ENCODE results near the gene ISLR2. TPM values are rescaled to one million over a fixed set of nuclear protein-coding genes. Genes with fewer than 3 reads are reported as not detected.
"Not testable (repeated sequence)": the region's sequence is repeated elsewhere in the genome, so short reads cannot be mapped to it uniquely, and the experiment has no call there.

Gene ISLR2, protein sequence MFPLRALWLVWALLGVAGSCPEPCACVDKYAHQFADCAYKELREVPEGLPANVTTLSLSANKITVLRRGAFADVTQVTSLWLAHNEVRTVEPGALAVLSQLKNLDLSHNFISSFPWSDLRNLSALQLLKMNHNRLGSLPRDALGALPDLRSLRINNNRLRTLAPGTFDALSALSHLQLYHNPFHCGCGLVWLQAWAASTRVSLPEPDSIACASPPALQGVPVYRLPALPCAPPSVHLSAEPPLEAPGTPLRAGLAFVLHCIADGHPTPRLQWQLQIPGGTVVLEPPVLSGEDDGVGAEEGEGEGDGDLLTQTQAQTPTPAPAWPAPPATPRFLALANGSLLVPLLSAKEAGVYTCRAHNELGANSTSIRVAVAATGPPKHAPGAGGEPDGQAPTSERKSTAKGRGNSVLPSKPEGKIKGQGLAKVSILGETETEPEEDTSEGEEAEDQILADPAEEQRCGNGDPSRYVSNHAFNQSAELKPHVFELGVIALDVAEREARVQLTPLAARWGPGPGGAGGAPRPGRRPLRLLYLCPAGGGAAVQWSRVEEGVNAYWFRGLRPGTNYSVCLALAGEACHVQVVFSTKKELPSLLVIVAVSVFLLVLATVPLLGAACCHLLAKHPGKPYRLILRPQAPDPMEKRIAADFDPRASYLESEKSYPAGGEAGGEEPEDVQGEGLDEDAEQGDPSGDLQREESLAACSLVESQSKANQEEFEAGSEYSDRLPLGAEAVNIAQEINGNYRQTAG
- total RNA-seq (2014; rRNA removed; shearing (Covaris generic)) (not detected in 2 replicates), polyA plus RNA-seq (2016; fragmentation: Nextera tagmentation; extraction: Ambion mirVana) (0.20 TPM in 1 of 2 replicates, not detected in the other)

DNA sequence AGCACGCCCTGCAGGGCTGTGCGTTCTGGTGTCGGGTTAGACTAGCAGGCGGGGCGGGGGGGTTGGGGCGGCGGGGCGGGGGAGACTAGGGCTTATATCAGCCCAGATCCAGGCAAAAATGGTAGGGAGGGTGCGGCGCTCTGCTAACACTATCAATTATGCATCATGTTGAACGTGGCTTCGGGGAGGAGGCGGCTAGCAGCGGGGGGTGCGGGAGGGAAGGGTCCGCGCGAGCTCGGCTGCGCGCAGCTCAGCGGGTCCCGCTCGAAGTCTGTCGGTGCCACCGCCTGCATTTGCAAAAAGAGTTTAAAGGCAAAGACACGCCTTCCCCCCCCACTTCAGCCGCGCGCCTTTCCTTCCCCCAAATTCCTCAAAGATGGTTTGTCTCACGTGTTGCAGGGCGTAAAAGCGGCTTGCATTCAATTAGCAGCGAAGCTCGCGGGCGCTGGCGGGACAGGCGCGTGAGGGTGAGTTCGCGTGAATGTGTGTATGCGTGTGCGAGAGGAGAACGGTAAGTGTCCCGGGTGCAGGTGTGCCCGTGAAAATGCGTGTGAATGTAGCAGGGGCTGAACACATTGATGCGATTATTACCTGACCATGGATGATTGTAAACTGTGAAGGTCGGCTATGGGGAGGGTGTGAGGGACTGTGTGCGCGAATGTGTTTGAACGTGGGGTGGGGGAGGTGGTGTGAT is at the start of gene ISLR2:
ISLR2 (plus strand) TSS at position 432 of the 694 bp plus-strand sequence. CDS start 2,169 bp downstream, outside the sequence.
- no peaks in the 10 kb centered on the region for H3F3A ChIP-seq (ENCODE audit: insufficient read depth)
- H2AFZ ChIP-seq = peak within 1 kb of the TSS; percentile 42; the same call in 1 of the 2 replicates
- peak within 1 kb of the TSS; percentile 38; the same call in 1 of the 2 replicates for H3K4me3 ChIP-seq
- H3K4me1 ChIP-seq (ENCODE audit: insufficient read depth) = peaks cover 11% of the 10 kb centered on the region; the same call in 1 of the 2 replicates
- peak within 1 kb of the TSS; percentile 40 for H3K4me2 ChIP-seq (ENCODE audit: unreplicated experiment)
- H3K27me3 ChIP-seq (replicated peaks; ENCODE audit: insufficient read depth) = peaks cover 69% of the 10 kb centered on the region
- peak; percentile 52 for DNase-seq
- H3K9me2 ChIP-seq (ENCODE audit: insufficient read depth) = no peaks in the 10 kb centered on the region
- no peaks in the 10 kb centered on the region for H3K36me3 ChIP-seq (ENCODE audit: low read depth)
- no peaks in the 10 kb centered on the region for H4K20me1 ChIP-seq (ENCODE audit: insufficient read depth)
- H3K9ac ChIP-seq = no peak within 1 kb of the TSS
- H3K79me2 ChIP-seq (ENCODE audit: insufficient read depth) = no peaks in the 10 kb centered on the region
- in situ Hi-C loops (cut with MboI) = loop anchor here (5.0 kb wide), 1 partner anchor 177 kb away; no protein-coding TSS in a partner anchor
- WGBS, 2 experiments (ENCODE audit: low coverage in 1 of 2, low lambda C conversion rate in 2 of 2, missing lambda C conversion rate in 2 of 2) = 2 to 4% methylated on average over 28 to 53 of the region's 53 CpGs
- H3K9me3 ChIP-seq (ENCODE audit: low read depth) = no peaks in the 10 kb centered on the region
- no peak within 1 kb of the TSS for H3K27ac ChIP-seq
- 0 out of 2 replicates have a peak, but pooled peaks have one; percentile 60 for TF ChIP-seq EZH2phosphoT487 (IDR thresholded peaks at IDR 0.05; ENCODE audit: insufficient read depth, low read depth)
- TF ChIP-seq EZH2 (IDR thresholded peaks at IDR 0.05; ENCODE audit: insufficient read depth, poor library complexity, severe bottlenecking) = peak; percentile 78

DNA sequence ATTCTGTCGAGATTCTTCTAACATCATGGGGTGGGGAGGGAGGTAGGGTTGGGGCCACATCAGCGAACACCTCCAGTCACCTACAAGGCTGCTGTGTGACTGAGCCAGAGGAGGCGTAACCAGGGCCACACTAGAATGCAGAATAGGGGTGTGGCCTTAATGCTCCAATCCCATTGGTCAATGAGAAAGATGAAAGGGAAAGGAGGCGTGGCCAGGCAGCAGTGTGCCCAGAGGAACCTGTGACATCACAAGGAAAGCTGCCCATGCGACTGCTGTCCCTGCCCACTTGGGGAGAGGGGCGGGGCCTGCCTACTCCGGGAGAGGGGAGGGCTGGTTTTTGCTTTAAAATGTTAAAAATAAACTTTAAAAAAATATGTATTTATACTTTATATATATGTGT is 47.9 kb upstream of the ISLR2 start, which contains the start of gene GOLGA6A:
GOLGA6A (minus strand) TSS at position 101 of the 400 bp plus-strand sequence; CDS start at position 60, 41 bp downstream.
- no CpG with 5 or more reads among the region's 7 CpGs for WGBS, 2 experiments (ENCODE audit: low coverage in 1 of 2, low lambda C conversion rate in 2 of 2, missing lambda C conversion rate in 2 of 2)
- H3K9me3 ChIP-seq (ENCODE audit: low read depth); H3K79me2 ChIP-seq (ENCODE audit: insufficient read depth); H3K9me2 ChIP-seq (ENCODE audit: insufficient read depth); H4K20me1 ChIP-seq (ENCODE audit: insufficient read depth); H3K4me1 ChIP-seq (ENCODE audit: insufficient read depth); H3K36me3 ChIP-seq (ENCODE audit: low read depth); H3F3A ChIP-seq (ENCODE audit: insufficient read depth); H3K9ac ChIP-seq; H3K4me2 ChIP-seq (ENCODE audit: unreplicated experiment); in situ Hi-C loops (cut with MboI); H2AFZ ChIP-seq; H3K27me3 ChIP-seq (replicated peaks; ENCODE audit: insufficient read depth); H3K4me3 ChIP-seq; DNase-seq; H3K27ac ChIP-seq: not testable (repeated sequence)

DNA sequence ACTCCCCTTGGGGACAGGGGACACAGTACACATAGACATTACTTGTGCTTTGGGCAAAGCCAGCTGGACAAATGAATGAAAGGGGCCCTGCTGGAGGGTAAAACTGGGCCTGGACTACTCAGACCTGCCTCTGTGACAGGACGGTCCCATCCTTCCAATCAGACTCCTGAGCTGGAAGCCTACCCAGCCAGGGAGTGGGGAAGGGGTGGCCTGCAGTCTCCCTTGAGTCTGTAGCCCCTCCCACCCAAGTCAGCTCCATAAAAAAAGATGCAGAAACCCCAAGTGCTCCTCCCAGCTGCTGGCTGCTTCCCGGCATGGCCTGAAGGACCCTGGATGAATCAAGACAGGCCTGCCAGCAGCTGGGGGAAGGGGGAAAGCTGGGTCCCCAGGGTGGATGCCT is 35.8 kb upstream of the ISLR2 start:
- H3K9me2 ChIP-seq (ENCODE audit: insufficient read depth); H3F3A ChIP-seq (ENCODE audit: insufficient read depth); H3K4me1 ChIP-seq (ENCODE audit: insufficient read depth); H3K27me3 ChIP-seq (replicated peaks; ENCODE audit: insufficient read depth); H3K9ac ChIP-seq; DNase-seq; H3K27ac ChIP-seq; in situ Hi-C loops (cut with MboI); H2AFZ ChIP-seq; H3K9me3 ChIP-seq (ENCODE audit: low read depth); H3K4me2 ChIP-seq (ENCODE audit: unreplicated experiment); H4K20me1 ChIP-seq (ENCODE audit: insufficient read depth); H3K79me2 ChIP-seq (ENCODE audit: insufficient read depth); H3K36me3 ChIP-seq (ENCODE audit: low read depth); H3K4me3 ChIP-seq: not testable (repeated sequence)
- WGBS, 2 experiments (ENCODE audit: low coverage in 1 of 2, low lambda C conversion rate in 2 of 2, missing lambda C conversion rate in 2 of 2) = no CpG with 5 or more reads among the region's 2 CpGs

DNA sequence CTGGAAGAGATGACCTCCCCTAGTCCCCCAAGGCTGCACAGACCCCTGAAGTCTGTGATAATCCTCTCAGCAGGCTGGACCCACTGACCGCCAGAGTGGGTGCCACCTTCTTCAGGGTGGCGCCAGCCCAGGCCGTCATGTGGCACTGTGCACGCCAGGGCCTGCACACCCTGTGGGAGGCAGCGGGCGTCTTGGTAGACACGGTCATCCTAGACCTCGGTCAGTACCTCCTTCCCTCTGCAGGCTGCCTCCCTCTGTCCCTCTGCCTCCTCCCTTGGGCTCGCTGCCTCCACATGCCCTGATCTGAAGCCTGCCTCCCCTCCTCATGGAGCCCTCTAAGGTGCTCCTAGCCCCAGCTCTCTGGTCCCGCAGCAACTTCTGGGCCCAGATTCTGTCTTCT is 34.8 kb upstream of the ISLR2 start:
- H3F3A ChIP-seq (ENCODE audit: insufficient read depth); H3K9ac ChIP-seq; H3K4me2 ChIP-seq (ENCODE audit: unreplicated experiment); H3K9me2 ChIP-seq (ENCODE audit: insufficient read depth); H3K4me1 ChIP-seq (ENCODE audit: insufficient read depth); in situ Hi-C loops (cut with MboI); H3K9me3 ChIP-seq (ENCODE audit: low read depth); H4K20me1 ChIP-seq (ENCODE audit: insufficient read depth); H3K79me2 ChIP-seq (ENCODE audit: insufficient read depth); DNase-seq; H3K27ac ChIP-seq; H3K36me3 ChIP-seq (ENCODE audit: low read depth); H3K27me3 ChIP-seq (replicated peaks; ENCODE audit: insufficient read depth); H3K4me3 ChIP-seq; H2AFZ ChIP-seq: not testable (repeated sequence)
- 44 to 45% methylated on average over 5 to 7 of the region's 10 CpGs for WGBS, 2 experiments (ENCODE audit: low coverage in 1 of 2, low lambda C conversion rate in 2 of 2, missing lambda C conversion rate in 2 of 2)

DNA sequence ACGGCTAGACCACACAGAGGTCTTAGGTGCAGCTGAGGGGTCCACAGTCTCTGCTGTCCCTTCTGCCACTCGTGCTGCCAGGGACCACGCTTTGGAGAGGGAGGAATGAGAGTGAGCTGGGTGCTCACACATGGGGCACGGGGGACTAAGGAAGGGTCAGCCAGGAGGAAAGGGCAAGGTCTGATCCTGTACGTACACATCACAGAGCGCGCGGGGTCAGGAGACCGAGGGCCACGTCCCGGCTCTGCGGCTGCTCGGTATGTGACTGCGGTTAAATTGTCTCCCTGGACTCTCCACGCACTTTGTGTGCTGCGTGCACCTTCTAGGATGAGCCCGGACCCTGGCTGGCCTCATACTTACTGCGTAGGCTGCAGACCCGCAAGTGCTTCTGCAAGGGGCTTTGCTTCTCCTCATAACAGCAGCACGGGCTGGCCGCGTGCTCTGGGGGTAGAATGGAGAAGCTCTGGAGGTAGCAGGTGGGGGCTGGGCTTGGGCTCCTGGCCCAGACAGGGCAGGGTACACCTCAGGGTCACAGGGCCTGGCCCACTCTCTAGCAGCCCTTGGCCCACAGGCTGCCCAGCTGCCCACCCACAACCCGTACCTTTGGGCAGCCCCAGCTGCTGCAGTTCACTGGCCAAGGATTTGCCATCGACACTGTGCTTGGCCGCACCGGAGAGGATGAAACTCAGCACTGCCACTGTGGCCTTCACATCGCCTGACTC is 33.5 kb upstream of the ISLR2 start:
- H3K4me2 ChIP-seq (ENCODE audit: unreplicated experiment); H3K4me3 ChIP-seq; H3K27ac ChIP-seq; H3K36me3 ChIP-seq (ENCODE audit: low read depth); H3K9me3 ChIP-seq (ENCODE audit: low read depth); H2AFZ ChIP-seq; H3K4me1 ChIP-seq (ENCODE audit: insufficient read depth); H3K9me2 ChIP-seq (ENCODE audit: insufficient read depth); H3K27me3 ChIP-seq (replicated peaks; ENCODE audit: insufficient read depth); DNase-seq; H3K79me2 ChIP-seq (ENCODE audit: insufficient read depth); H3F3A ChIP-seq (ENCODE audit: insufficient read depth); in situ Hi-C loops (cut with MboI); H3K9ac ChIP-seq; H4K20me1 ChIP-seq (ENCODE audit: insufficient read depth): not testable (repeated sequence)
- WGBS, 2 experiments (ENCODE audit: low coverage in 1 of 2, low lambda C conversion rate in 2 of 2, missing lambda C conversion rate in 2 of 2) = no CpG with 5 or more reads among the region's 27 CpGs

DNA sequence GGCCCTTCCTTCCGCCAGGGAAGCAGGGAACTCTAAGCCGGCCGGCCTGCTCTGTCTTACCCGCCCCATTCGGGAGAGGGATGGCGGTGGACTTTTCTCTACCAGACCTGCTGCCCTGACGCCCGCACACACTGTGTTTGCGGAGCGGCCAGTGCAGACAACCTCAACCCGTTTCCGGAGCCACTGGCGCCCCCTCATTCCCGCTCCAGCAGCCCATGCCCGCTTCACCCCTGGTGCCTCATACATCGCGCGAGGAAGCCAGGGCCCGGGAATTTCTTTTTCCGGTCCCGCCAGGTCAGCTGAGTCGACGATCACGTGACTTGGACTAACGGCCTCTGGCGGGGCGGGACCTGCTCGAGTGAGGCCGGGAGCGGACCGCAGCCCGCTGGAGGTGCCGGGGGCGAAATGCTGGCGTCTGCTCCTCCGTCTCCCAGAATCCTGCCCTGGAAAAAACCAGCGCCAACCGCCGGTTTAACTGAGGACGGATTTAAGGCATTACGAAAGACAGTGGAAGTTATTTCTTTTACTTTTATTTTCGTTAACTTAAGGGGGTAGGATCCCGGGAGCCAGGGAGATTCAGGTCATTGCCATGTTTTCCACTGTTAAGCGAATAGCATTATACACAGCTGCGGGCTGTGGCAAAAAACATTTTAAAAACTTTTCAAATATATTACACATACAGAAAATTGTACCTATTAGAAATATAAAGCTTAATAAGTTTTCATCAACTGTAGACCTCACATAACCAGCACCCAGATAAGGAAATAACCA is 30.2 kb upstream of the ISLR2 start:
- H3K27ac ChIP-seq; H3K9me3 ChIP-seq (ENCODE audit: low read depth); H3F3A ChIP-seq (ENCODE audit: insufficient read depth); H3K36me3 ChIP-seq (ENCODE audit: low read depth); H4K20me1 ChIP-seq (ENCODE audit: insufficient read depth); in situ Hi-C loops (cut with MboI); H3K9me2 ChIP-seq (ENCODE audit: insufficient read depth); H3K4me1 ChIP-seq (ENCODE audit: insufficient read depth); H3K27me3 ChIP-seq (replicated peaks; ENCODE audit: insufficient read depth); H3K79me2 ChIP-seq (ENCODE audit: insufficient read depth): not testable (repeated sequence)
- DNase-seq = peak; percentile 95
- Histone ChIP-seq H3K4me3 (peak overlapping the region; percentile 62), H3K9ac (peak overlapping the region; percentile 64), H3K4me2 (ENCODE audit: unreplicated experiment) (peak overlapping the region; percentile 42), H2AFZ (peak overlapping the region; percentile 72)
- WGBS, 2 experiments (ENCODE audit: low coverage in 1 of 2, low lambda C conversion rate in 2 of 2, missing lambda C conversion rate in 2 of 2) = 2% methylated on average over 27 to 32 of the region's 45 CpGs

All from GM23248 (cell line).